ENCODE measurements around the gene C6orf136.

The C6orf136 gene

GRCh38 chr6:30683980-30684338 lies 37.0 kb downstream of the C6orf136 start:
- DNase-seq (ENCODE audit: low spot score) = no peak
- in situ Hi-C loops (cut with MboI; ENCODE audit: low sequenced_read_pairs, unreplicated experiment) = no loop called here
- TF ChIP-seq, protein P1, sequence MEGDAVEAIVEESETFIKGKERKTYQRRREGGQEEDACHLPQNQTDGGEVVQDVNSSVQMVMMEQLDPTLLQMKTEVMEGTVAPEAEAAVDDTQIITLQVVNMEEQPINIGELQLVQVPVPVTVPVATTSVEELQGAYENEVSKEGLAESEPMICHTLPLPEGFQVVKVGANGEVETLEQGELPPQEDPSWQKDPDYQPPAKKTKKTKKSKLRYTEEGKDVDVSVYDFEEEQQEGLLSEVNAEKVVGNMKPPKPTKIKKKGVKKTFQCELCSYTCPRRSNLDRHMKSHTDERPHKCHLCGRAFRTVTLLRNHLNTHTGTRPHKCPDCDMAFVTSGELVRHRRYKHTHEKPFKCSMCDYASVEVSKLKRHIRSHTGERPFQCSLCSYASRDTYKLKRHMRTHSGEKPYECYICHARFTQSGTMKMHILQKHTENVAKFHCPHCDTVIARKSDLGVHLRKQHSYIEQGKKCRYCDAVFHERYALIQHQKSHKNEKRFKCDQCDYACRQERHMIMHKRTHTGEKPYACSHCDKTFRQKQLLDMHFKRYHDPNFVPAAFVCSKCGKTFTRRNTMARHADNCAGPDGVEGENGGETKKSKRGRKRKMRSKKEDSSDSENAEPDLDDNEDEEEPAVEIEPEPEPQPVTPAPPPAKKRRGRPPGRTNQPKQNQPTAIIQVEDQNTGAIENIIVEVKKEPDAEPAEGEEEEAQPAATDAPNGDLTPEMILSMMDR (IDR thresholded peaks at IDR 0.05; ENCODE audit: borderline replicate concordance, control extremely low read depth, extremely low read depth, insufficient read depth, missing control alignments) = no peak

- DNase-seq (ENCODE audit: low spot score) = peak; percentile 72
- in situ Hi-C loops (cut with MboI; ENCODE audit: low sequenced_read_pairs, unreplicated experiment) = no loop called here
Measured at GRCh38 chr6:30684386-30685156, 37.6 kb downstream of the C6orf136 start.

DNA sequence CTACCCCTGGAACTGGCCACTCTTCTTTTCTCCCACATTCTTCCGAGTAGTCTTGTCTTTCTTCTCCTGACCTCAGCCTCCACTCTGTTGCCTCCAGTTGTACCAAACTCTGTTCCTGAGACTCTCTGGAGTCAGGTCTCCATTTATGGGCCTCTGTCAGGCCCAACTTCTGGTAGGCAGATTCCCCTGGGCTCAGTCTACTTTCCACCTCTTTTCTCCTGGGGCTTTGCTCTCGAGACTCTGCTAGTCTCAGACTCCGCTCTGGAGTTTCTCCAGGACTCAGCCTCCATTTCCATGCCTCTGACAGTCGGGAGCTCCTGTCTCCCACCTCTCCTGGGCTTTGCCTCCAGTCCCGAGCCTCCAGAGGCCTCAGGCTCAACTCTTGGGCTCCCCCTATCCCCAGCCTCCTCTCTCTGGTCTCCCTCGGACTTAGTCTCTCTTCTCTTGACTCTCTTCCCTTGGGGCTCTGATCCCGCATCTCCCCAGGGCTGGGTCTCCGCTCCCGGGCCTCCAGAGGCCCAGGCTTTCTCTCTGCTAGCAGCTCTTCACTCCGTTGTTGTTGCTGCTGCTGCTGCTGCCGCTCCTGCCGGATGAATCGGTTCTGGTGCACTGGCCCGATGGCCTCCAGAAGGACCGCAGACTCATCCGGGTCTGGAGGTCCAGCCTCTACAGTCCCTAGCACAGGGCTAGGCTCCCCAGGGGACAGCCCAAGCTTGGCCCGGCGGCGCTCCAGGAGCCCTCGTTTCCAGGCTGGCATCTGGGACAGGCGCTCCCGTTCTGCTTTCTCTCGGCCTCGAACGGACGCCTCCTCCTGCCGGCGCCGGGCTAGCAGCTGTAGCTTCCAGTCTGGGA lies 38.5 kb downstream of the C6orf136 start:
- DNase-seq (ENCODE audit: low spot score) = no peak
- TF ChIP-seq, protein P1 (IDR thresholded peaks at IDR 0.05; ENCODE audit: borderline replicate concordance, control extremely low read depth, extremely low read depth, insufficient read depth, missing control alignments) = peak; percentile 35
- in situ Hi-C loops (cut with MboI; ENCODE audit: low sequenced_read_pairs, unreplicated experiment) = no loop called here

More at GRCh38 chr6:30684386-30685156, 37.6 kb downstream of the C6orf136 start:
- TF ChIP-seq, protein P1 (IDR thresholded peaks at IDR 0.05; ENCODE audit: borderline replicate concordance, control extremely low read depth, extremely low read depth, insufficient read depth, missing control alignments) = no peak

GRCh38 chr6:30686009-30686907 lies 39.3 kb downstream of the C6orf136 start, which contains the start of gene PPP1R18:
TSS of gene PPP1R18 (minus strand) at chr6:30686645. CDS start at chr6:30686018, 627 bp downstream.
- TF ChIP-seq, protein P1 (IDR thresholded peaks at IDR 0.05; ENCODE audit: borderline replicate concordance, control extremely low read depth, extremely low read depth, insufficient read depth, missing control alignments) = no peak
- DNase-seq (ENCODE audit: low spot score) = peak; percentile 85
- in situ Hi-C loops (cut with MboI; ENCODE audit: low sequenced_read_pairs, unreplicated experiment) = no loop called here

- peak; percentile 90 for DNase-seq (ENCODE audit: low spot score)
- TF ChIP-seq, protein P1 (IDR thresholded peaks at IDR 0.05; ENCODE audit: borderline replicate concordance, control extremely low read depth, extremely low read depth, insufficient read depth, missing control alignments) = no peak
- in situ Hi-C loops (cut with MboI; ENCODE audit: low sequenced_read_pairs, unreplicated experiment) = no loop called here
Measured at GRCh38 chr6:30686908-30687658, 40.1 kb downstream of the C6orf136 start.

Data from GM13976 (cell line).